ENCODE data around the gene WDR7.

The WDR7 gene

GRCh38 chr18:56934906-56935305 lies 283.7 kb downstream of the WDR7 start:
- no peak for DNase-seq

GRCh38 chr18:56935434-56936040 lies 284.4 kb downstream of the WDR7 start:
- no peak for DNase-seq

GRCh38 chr18:56936457-56936856 lies 285.3 kb downstream of the WDR7 start:
- no peak for DNase-seq

- no peak for DNase-seq
Measured at GRCh38 chr18:56937874-56938430, 286.8 kb downstream of the WDR7 start.

GRCh38 chr18:56945171-56946083 lies 294.3 kb downstream of the WDR7 start:
- DNase-seq: no peak

DNA sequence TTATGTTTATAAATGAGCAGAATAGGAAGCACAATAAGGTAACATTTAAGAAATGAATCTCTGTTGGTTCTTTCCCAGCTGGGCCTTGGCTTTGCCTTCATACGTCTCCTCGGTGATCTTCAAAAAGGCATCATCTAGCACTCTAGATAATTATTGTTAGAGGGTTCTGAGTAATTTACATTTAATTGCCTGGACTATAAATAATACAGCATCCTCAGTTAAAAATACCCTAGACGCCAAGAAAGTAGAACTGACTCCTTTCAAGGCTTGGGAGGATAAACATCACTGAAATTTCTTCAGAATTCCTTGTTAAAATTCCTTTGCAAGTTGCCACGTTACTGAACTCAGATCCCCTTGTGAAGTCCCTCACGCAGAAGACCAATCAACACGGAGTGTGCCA lies 296.1 kb downstream of the WDR7 start:
- DNase-seq: no peak

DNA sequence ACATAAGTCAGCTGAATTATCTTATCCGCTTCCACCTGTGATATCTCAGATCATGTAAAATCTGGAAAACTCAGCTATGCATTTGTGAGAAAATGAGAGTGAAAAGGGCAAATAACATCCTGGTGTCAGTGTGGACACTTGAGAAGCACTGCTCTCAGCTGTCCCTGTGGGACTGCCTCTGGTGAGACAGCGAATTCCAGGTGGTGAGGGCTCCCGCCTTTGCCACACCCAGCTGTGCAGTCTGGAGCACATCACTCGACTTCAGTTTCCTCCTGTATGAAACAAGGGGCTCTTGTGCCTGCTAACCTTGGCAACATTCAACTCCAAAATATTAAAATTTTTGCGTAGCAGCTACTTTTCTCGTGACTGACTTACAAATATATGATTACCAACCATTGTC lies 300.9 kb downstream of the WDR7 start:
- DNase-seq: no peak

DNA sequence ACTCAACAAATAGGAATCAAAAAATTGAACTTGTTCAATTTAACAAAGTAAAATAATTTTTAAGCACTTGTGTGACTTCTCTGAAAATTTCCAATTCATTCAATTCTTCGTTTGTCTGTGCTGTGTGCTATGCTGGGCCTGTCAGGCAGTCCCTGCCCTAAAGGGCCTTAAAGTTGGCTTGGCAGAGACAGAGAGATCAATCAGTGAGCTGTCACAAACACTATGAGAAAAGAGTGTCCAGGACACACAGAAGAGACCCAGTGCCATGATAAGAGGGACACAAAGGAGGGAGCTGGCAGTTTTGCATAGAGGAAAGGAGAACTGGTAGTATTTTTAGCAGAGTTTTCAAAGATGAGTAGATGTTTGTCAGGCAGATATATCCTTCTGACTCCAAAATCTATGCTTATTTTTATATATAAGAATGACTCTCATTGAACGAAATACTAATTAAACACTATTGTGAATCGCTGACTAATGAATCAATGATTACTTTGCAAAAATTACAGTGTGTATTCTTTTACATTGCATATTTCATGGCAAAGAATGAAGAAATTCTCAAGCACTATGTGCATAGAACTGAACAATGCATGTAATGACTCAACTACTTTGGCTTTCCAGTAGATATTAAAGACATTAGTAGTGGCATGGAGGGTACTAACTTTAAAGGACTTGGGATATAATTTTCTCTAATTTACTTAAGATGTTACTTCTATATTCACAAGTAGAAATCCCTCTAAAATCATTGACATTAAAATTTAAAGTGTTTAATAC lies 302.5 kb downstream of the WDR7 start:
- no peak for DNase-seq

DNA sequence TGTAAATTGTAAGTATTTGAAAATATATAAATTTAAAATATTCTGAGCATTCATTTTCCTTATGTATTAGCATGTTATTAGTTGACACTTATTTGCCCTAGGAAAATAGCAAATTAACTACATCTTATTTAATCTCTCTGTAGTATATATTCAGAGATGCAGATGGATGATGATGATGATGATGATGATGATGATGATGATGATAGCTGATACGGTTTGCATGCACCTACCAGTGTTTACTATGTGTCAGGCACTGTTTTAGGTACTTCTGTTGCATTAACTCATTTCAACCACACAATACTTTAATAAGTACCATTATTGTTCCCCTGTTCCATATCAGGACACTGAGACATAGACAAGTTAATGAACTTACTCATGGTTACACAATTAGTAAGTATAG lies 304.3 kb downstream of the WDR7 start:
- DNase-seq: no peak

DNA sequence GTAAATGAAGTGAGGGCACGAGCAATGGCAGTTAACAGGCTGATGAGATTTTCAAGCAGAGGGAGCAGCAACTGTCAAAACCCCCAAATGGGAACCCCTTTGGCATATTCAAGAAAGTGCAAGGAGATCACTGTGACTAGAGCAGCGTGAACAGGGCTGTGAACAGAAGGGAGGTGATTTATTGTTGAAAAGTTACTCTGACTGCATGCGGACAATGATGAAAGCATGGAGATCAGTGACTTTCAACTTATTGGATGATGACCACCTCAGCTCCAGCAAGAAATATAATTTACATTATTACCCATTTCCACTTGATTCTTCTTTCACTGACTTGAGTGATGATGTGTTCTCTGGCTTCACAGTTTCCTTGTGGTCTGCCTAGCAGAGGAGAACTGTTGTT lies 308.0 kb downstream of the WDR7 start:
- no peak for DNase-seq

GRCh38 chr18:56962322-56962721 lies 311.2 kb downstream of the WDR7 start:
- DNase-seq: no peak

- DNase-seq: no peak
Measured at GRCh38 chr18:56967035-56967434, 315.9 kb downstream of the WDR7 start.

- no peak for DNase-seq
Measured at GRCh38 chr18:56973487-56973886, 322.3 kb downstream of the WDR7 start.

- no peak for DNase-seq
Measured at GRCh38 chr18:56974141-56974540, 323.0 kb downstream of the WDR7 start.

DNA sequence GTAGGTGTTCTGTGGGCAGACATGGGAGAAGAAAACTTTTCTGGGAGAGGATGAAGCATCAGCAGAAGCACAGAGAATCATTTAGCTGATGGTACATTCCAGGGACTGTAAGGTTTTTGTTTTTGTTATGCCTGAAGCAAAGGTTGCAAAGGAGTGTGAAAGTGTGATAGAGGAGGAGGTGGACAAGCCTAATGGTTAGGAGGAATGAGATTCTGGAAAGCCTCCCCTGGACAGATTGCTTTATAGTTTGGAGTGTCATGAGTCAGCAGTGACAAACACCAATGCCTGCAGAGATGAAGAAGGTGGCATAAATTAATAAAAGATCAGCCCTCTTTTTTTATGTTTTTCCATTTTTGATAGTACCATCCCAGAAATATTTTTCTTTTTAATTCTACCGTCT lies 324.1 kb downstream of the WDR7 start:
- DNase-seq: no peak

DNA sequence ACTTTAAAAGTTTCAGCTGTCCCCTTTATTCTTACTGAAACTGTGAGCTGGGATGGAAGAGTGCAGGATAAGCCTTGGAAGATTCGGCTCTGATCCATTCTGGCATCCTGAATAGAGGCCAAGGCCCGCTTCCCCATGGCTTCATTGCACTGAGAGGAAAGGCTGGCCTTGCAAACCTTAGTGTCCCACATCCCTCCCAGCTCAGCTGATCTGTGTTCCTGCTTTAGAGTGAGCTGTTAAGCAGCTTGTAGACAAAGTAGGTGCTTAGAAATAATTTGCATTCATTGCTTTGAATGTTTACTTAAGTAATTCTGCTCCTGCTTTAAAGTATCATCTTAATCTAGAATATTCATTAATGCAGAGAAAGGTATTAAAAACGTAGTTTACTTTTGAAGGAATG lies 326.1 kb downstream of the WDR7 start:
- DNase-seq: no peak

GRCh38 chr18:56977771-56978170 lies 326.6 kb downstream of the WDR7 start:
- no peak for DNase-seq

DNA sequence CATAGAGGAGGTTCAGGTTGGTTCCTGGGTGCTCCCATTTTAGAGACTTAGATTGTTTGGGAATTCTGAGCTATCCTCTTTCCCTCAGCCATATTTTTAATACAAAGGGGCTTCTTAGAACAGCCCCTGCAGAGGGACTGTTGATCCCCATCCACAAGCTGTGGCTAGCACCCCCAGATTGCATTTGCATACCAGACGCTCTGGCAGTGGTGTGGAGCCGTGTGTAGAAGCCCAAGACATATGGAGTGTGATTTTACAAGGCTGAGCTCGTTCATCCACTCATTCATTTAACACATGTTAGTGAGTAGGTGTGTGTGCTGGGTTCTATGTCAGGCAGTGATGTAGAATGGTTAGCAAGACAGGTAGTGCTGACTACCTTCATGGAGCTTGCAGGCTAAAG lies 329.0 kb downstream of the WDR7 start:
- DNase-seq: no peak

DNA sequence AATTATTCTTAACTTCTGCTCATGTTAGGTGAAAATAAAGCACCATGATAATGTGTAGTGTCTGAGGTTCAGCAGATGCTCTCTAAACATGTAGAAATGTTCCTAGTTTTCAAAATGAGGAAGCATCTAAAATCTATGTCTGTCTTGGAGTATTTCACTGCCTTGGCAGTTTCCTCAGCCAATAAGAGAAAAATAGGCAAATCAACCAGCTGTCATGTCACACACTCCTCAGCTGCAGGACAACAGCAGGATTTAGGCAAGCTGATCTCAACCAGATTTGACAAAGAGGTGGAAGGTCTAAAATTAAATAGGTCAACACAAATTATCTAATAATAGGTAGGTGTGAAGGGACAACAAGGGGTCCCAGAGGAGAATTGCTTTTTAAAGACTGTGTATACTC lies 331.6 kb downstream of the WDR7 start:
- DNase-seq: no peak

- no peak for DNase-seq
Measured at GRCh38 chr18:56983275-56983992, 332.3 kb downstream of the WDR7 start.

GRCh38 chr18:56984731-56985130 lies 333.6 kb downstream of the WDR7 start:
- peak in 8 of 56 donors; percentile 5 to 20 (median 6) for DNase-seq
